Measurements from ENCODE around the gene TBX6. TPM values are rescaled to one million over a fixed set of nuclear protein-coding genes. Genes with fewer than 3 reads are reported as not detected.

Gene TBX6
- total and polyA plus RNA-seq, 10 of the 15 experiments (the other 5 are each of a cell fraction or from before 2014, with no cell fraction given): 0.08 to 0.90 (median 0.31) TPM; not detected in 2

DNA sequence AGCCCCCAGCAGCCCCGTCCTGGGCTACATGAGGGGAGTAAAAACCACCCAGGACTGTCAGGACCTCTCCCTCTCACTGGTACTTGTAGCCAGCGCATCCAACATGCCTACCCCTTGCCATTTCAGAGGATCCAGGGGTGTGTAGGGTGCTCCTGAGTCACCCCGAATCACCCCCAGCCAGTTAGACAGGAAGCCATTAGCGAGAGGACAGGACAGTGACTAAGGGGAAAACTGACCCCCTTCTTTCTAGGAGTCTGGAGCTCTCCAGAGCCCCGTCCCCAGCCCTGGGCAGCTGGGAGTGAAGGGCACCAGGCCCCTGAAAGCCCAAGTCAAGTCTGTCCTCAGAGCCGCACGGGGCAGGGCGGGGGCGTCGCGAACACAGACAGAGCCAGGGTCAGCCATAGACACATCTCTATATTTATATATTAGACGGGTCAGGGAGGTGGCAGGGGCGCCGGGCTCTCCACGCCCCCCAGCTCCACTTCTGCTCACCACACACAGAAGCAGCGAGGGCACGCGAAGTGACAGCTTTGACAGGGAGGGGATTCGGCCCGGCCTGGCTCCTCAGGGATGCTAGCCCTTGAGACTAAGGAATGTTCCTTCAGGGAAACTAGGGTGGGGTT, 22.1 kb upstream of the TBX6 start:
- no peak for ATAC-seq
- ChIA-PET POLR2A (interaction anchor here (1.3 kb wide), 1 partner anchor 12 kb away, joined by 5 read pairs; no protein-coding TSS in a partner anchor), SMC1A (ENCODE audit: uncharacterized antibody, unreplicated experiment) (no interaction called here), CTCF (interaction anchor here (1.5 to 3.0 kb wide), 3 partner anchors 11 to 72 kb away, joined by 3 to 22 read pairs (median 21); partner anchors contain the start of genes MAPK3 and TBX6), RAD21 (ENCODE audit: unreplicated experiment) (no interaction called here)
- TF ChIP-seq SREBF2 (IDR thresholded peaks at IDR 0.05; ENCODE audit: low read length): no peak
- TF ChIP-seq, protein P1, sequence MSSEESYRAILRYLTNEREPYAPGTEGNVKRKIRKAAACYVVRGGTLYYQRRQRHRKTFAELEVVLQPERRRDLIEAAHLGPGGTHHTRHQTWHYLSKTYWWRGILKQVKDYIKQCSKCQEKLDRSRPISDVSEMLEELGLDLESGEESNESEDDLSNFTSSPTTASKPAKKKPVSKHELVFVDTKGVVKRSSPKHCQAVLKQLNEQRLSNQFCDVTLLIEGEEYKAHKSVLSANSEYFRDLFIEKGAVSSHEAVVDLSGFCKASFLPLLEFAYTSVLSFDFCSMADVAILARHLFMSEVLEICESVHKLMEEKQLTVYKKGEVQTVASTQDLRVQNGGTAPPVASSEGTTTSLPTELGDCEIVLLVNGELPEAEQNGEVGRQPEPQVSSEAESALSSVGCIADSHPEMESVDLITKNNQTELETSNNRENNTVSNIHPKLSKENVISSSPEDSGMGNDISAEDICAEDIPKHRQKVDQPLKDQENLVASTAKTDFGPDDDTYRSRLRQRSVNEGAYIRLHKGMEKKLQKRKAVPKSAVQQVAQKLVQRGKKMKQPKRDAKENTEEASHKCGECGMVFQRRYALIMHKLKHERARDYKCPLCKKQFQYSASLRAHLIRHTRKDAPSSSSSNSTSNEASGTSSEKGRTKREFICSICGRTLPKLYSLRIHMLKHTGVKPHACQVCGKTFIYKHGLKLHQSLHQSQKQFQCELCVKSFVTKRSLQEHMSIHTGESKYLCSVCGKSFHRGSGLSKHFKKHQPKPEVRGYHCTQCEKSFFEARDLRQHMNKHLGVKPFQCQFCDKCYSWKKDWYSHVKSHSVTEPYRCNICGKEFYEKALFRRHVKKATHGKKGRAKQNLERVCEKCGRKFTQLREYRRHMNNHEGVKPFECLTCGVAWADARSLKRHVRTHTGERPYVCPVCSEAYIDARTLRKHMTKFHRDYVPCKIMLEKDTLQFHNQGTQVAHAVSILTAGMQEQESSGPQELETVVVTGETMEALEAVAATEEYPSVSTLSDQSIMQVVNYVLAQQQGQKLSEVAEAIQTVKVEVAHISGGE (CRISPR knock-in tag; IDR thresholded peaks at IDR 0.05): no peak
- no peak for TF ChIP-seq TCF12 (IDR thresholded peaks at IDR 0.05; ENCODE audit: low read depth, low read length)
- TF ChIP-seq KLF5 (IDR thresholded peaks at IDR 0.05; ENCODE audit: partially characterized antibody): no peak
- Histone ChIP-seq H3K4me2 (ENCODE audit: control insufficient read depth, insufficient read depth) (no peak overlapping the region), H2AFZ (ENCODE audit: control insufficient read depth, low read depth, low read length) (no peak overlapping the region), H3K27ac (ENCODE audit: control insufficient read depth, insufficient read depth) (no peak overlapping the region), H3K4me3 (no peak overlapping the region), H3K4me1 (ENCODE audit: control insufficient read depth, insufficient read depth, low read length) (peaks cover 2% of the 10 kb centered on the region), H3K9ac (ENCODE audit: control insufficient read depth, insufficient read depth, low read length) (no peak overlapping the region), H3K27me3 (replicated peaks in 1 of 2; ENCODE audit: control insufficient read depth in 2 of 2, insufficient read depth in 2 of 2, low read length in 1 of 2) (no peaks in the 10 kb centered on the region), H3K36me3 (ENCODE audit: control insufficient read depth in 2 of 2, insufficient read depth in 2 of 2, low read length in 1 of 2) (no peaks in the 10 kb centered on the region; a peak in 1 of 4 replicates), H3K79me2 (ENCODE audit: control insufficient read depth, insufficient read depth, low read length) (no peaks in the 10 kb centered on the region), H4K20me1 (ENCODE audit: control insufficient read depth, insufficient read depth) (no peaks in the 10 kb centered on the region), H3K9me3 (replicated peaks; ENCODE audit: control insufficient read depth, insufficient read depth, low read length) (no peaks in the 10 kb centered on the region)
- DNase-seq (ENCODE audit: low read depth, low spot score): no peak
- 79% methylated on average over 20 of the region's 20 CpGs for WGBS (ENCODE audit: insufficient coverage, insufficient replicate concordance, low lambda C conversion rate, missing lambda C conversion rate)
- intact Hi-C loops (cut with micrococcal nuclease; ENCODE audit: unreplicated experiment): no loop called here
- FAIRE-seq: no peak
- in situ Hi-C loops (cut with MboI): no loop called here
- BruUV-seq (replicated peaks): no TSS peak

Measured in GM12878 (cell line).